DMS114 treated with DMSO at 0.1 percent for 48 hours (cell line): Measurements from ENCODE around the gene SH3BGR.

Source experiments
- DNase-seq: peaks from one replicate; lab custom pipeline; 2025; ENCODE audit not compliant: unreplicated experiment; lab: John Stamatoyannopoulos, UW

The SH3BGR gene

GRCh38 chr21:39511102-39511501, 59.3 kb downstream of the SH3BGR start:
- no peak for DNase-seq

DNA sequence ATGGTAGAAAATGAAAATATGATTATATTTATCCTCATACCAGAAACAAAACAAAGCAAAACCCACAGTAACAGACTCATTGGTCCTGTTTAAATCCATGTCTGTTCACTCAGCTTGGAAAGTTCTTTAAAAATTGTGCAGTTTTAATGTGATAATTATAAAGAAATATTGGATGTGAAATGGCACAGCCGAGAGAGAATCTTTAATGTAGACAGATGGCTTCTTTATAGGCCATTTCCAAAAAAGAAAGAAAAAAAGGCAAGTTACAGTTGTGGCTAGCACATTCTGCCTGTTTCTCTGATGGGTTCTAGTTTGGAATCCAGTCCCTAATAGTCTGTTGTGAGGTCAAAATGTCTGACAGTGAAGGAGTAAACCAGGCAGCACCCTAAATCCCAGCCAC, 62.0 kb downstream of the SH3BGR start:
- no peak for DNase-seq

GRCh38 chr21:39515684-39516472, 64.1 kb downstream of the SH3BGR start:
- DNase-seq: no peak

- peak; percentile 16 for DNase-seq
Measured at GRCh38 chr21:39518055-39518846, 66.5 kb downstream of the SH3BGR start.

GRCh38 chr21:39518847-39519210, 67.1 kb downstream of the SH3BGR start:
- DNase-seq: no peak

DNA sequence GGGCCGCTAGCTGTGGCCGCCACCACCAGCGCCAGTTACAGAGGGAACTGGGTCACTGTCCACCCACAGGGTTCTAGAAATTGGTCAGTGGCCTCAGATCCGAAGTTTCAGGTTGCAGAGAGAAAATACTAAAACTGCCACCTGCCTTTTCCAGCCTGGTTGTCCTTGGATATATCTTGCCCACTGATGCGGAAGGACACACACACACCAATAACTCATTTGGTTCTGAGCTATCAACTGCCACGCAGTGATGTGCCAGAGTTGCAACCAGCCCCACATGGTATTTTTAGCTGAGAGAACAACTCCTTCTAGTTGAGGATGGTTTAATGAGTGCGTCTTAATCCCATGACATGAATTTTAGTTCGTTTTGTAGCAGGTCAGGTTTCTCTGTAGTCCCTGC, 68.1 kb downstream of the SH3BGR start:
- DNase-seq: no peak

DNA sequence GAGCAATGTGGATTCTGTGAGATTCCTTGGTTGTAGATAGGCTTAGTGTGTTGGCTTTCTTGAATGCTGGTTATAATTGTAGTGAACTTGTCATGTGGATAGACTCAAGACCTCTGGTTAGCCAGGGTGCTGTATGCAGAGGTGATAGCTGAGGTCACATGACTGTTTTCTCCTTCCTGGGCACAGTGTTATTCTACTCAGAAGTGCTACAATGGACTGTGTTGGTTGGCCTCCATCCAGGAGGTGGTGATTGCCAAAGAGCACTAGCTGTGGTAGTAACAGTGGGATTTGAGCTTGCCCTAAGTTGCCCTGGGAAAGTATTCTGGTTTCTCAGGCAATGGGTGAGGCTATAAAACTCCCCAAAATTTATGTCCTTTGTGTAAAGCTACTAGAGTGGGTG, 71.6 kb downstream of the SH3BGR start:
- DNase-seq: no peak

DNA sequence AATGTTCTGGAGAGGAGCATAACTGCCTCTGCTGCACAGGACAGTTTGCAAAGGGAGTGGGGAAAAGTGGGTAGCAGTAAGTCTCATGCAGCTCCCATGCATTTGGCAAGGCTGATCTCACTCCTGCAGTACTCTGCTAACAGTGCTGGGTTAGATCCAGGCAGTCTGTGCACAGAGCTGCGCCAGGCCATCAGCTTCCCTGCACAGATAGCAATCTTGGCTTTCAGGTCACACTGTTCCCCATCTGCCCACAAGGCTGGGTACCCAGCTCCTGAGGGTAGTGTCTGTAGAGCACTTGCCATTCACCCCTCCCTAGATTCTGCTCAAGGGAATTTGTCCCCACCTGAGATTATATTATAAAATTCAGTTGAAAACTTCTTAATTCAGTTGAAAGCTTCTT, 72.1 kb downstream of the SH3BGR start:
- no peak for DNase-seq

GRCh38 chr21:39525129-39525528, 73.4 kb downstream of the SH3BGR start:
- DNase-seq: no peak

- no peak for DNase-seq
Measured at GRCh38 chr21:39525601-39526000, 73.8 kb downstream of the SH3BGR start.

GRCh38 chr21:39527067-39527595, 75.4 kb downstream of the SH3BGR start:
- no peak for DNase-seq

DNA sequence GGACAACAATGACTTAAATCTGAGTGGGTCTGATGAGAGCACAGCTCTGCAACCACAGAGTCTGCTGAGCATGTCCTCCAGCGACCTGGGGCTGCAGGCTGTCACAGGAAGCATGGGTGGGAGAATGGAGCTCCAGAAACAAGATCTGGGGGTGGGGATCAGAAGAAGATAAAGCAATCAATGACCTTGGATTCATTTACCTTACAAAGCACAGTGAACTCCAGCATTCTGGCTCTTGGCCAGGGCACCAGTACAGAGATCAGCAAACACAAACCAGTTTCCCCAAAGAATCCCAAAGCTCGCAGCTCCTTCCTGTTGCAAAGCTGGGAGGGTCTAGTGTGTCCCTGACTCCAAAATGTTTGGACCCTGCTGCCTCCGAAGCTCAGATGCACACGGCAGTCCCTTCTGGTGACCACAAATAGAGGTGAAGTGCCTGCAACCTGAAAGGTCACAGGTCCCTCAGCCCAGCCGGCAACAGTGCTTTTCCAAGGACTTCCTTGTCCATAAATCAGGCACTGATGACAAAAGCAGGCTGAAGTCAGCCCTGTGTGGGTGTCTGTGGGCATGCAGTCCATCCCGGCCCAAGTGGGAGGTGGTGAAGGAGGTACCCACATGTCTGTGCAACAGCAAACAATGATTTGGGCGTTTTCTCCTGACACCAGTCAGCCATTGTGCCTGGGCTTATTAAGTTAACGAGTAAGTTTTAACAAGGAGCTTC, 76.1 kb downstream of the SH3BGR start:
- no peak for DNase-seq

DNA sequence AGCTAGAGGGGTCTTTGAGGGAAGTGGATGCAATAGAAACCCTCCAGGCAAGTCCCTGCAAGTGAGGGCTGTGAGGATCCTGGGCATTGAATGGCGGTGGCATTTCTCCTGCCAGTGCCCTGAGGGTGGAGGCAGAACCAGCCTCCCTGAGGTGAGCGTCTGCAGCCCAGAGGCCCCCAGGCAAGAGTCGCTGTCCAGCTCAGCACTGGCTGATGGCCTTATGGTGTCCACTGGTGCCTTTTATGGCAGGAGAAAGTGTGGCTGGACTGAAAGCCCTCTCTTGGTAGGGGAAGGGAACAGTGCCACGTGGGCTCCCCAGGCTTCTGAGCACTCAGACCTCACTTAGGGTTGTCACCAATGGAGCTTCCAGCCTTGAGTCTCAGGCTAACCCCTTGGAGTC, 77.3 kb downstream of the SH3BGR start:
- no peak for DNase-seq

- DNase-seq: no peak
Measured at GRCh38 chr21:39531064-39531463, 79.3 kb downstream of the SH3BGR start.

- DNase-seq: no peak
Measured at GRCh38 chr21:39531840-39532239, 80.1 kb downstream of the SH3BGR start.

DNA sequence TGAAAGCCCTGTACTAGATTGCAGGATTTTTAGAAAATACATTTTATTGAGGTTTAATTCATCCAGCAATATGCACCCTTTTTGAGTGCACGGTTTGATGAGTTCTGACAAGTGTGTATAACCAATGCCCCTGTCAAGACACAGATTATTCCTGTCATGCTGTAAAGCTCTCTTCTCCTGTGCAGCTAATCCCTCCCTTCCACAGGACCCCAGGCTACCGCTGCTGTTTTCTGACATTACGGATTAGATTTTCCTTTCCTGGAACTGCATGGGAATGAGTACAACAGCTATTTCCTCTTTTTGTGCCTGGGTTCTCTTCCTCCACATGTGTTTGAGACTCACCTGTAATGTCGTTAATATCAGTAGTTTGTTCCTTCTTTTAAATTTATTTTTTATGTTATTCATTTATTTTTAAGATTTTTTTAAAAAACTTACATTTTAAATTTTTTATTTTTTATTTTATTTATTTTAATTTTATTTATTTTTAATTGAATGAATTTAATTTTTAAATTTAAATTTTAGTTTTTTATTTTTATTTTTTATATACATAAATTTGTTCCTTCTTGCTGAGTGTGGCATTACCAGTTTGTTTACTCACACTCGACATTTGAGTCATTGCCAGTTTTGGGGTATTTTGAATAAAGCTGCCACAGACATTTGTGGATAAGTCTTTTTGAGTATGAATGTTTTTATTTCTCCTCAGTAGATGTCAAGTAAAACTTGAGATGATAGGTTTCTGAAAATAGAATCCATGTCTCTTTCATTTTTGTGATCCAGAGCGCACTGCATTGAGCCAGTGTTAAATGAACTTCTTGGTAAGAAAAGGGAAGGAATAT, 82.0 kb downstream of the SH3BGR start:
- DNase-seq: no peak

- DNase-seq: no peak
Measured at GRCh38 chr21:39535646-39536437, 84.1 kb downstream of the SH3BGR start.

DNA sequence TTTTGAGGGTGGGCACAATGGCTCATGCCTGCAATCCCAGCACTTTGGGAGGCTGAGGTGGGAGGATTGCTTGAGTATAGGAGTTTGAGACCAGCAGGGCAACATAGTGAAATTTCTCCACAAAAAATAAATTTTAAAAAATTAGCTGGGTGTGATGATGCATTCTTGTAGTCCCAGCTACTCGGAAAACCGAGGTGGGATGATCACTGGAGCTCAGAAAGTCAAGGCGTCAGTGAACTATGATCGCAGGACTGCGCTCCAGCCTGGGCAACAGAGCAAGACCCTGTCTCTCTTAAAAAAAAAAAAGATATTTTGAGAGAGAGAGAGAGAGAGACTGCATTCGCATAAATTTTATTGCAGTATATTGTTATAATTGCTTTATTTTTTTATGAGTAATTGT, 85.1 kb downstream of the SH3BGR start:
- DNase-seq: no peak

DNA sequence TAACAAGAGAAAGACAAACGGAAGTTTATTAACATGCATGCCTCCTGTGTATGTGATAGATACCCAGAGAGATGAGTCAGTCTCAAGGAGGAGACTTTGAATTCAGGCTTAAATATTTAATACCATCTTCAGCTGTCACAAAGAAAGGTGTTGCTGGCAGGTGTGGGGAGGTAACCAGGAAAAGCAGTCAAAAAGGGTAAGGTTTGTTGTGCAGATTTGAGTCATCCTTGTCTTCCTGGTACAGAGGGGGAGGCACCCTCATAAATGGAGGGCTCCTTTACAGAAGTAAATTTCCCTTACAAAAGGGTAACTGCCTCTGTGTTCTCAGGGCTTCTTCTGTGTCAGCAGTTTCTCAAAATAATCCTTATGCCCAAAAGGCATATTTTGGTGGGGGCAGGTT, 85.8 kb downstream of the SH3BGR start:
- DNase-seq: no peak

- DNase-seq: no peak
Measured at GRCh38 chr21:39538453-39539042, 86.8 kb downstream of the SH3BGR start.
